ENCODE data around the gene GRIN2C.

GRIN2C gene

GRCh38 chr17:74818291-74818938 lies 41.3 kb downstream of the GRIN2C start:
- no peak for DNase-seq (ENCODE audit: low read depth)
- H3K4me3 ChIP-seq (ENCODE audit: low read length): no peak overlapping the region
- no peak for TF ChIP-seq CTCF (conservative IDR thresholded peaks at IDR 0.05; ENCODE audit: low read depth, low read length)

GRCh38 chr17:74816905-74817620 lies 42.6 kb downstream of the GRIN2C start:
- H3K4me3 ChIP-seq (ENCODE audit: low read length): no peak overlapping the region
- no peak for DNase-seq (ENCODE audit: low read depth)
- TF ChIP-seq CTCF (conservative IDR thresholded peaks at IDR 0.05; ENCODE audit: low read depth, low read length): no peak

- DNase-seq (ENCODE audit: low read depth): no peak
These were observed 43.9 kb downstream of the GRIN2C start for GRCh38 chr17:74815550-74816370.

GRCh38 chr17:74815067-74815466 lies 44.6 kb downstream of the GRIN2C start:
- no peak for DNase-seq (ENCODE audit: low read depth)
- TF ChIP-seq CTCF (conservative IDR thresholded peaks at IDR 0.05; ENCODE audit: low read depth, low read length): no peak
- no peak overlapping the region for H3K4me3 ChIP-seq (ENCODE audit: low read length)

More at GRCh38 chr17:74815550-74816370, 43.9 kb downstream of the GRIN2C start:
- peak; percentile 52 for TF ChIP-seq CTCF (conservative IDR thresholded peaks at IDR 0.05; ENCODE audit: low read depth, low read length)
- no peak overlapping the region for H3K4me3 ChIP-seq (ENCODE audit: low read length)

- H3K4me3 ChIP-seq (ENCODE audit: low read length): no peak overlapping the region
- peak; percentile 18 for TF ChIP-seq CTCF (conservative IDR thresholded peaks at IDR 0.05; ENCODE audit: low read depth, low read length)
- no peak for DNase-seq (ENCODE audit: low read depth)
These were observed 45.2 kb downstream of the GRIN2C start for GRCh38 chr17:74814453-74814852.

GRCh38 chr17:74812109-74813009 lies 47.3 kb downstream of the GRIN2C start:
- DNase-seq (ENCODE audit: low read depth): no peak
- no peak overlapping the region for H3K4me3 ChIP-seq (ENCODE audit: low read length)
- no peak for TF ChIP-seq CTCF (conservative IDR thresholded peaks at IDR 0.05; ENCODE audit: low read depth, low read length)

Measured in retinal pigment epithelial cell (primary cell).